ENCODE results near the gene SIX5. TPM values are rescaled to one million over a fixed set of nuclear protein-coding genes. Genes with fewer than 3 reads are reported as not detected.

The SIX5 gene
- total and polyA plus RNA-seq, 7 donors = 7.0 to 14.5 (median 9.2) TPM

- no peak for DNase-seq
- TF ChIP-seq CTCF (IDR thresholded peaks at IDR 0.05) = no peak
- Histone ChIP-seq H3K36me3 (ENCODE audit: insufficient read depth in 1 of 2, low read depth in 1 of 2) (peaks cover 0 to 13% of the 10 kb centered on the region in 2 donors), H3K27me3 (ENCODE audit: insufficient read depth in 3 of 3, low read length in 2 of 3) (peaks cover 0 to 2% (median 0%) of the 10 kb centered on the region in 3 donors), H3K9me3 (no peaks in the 10 kb centered on the region), H3K27ac (no peak overlapping the region), H3K4me3 (peak overlapping the region; percentile 49), H3K4me1 (no peaks in the 10 kb centered on the region)
- intact Hi-C loops (cut with DNase I) = no loop called here
- 12 to 15% (median 13%) methylated on average over 36 to 44 of the region's 44 CpGs for WGBS, 3 donors
- no peak for ATAC-seq
Observed at GRCh38 chr19:45815481-45816216, 46.6 kb upstream of the SIX5 start.

GRCh38 chr19:45814851-45815480 lies 45.9 kb upstream of the SIX5 start, which contains the start of gene RSPH6A:
RSPH6A (minus strand) TSS chr19:45815308; CDS start chr19:45815176, 132 bp downstream.
- no peak within 1 kb of the TSS for H3K27ac ChIP-seq
- no peak for ATAC-seq
- intact Hi-C loops (cut with DNase I) = no loop called here

GRCh38 chr19:45814166-45814780 lies 45.2 kb upstream of the SIX5 start:
- H3K27ac ChIP-seq = no peak overlapping the region
- peaks cover 0 to 2% (median 0%) of the 10 kb centered on the region in 3 donors for H3K27me3 ChIP-seq (ENCODE audit: insufficient read depth in 3 of 3, low read length in 2 of 3)
- H3K4me1 ChIP-seq = no peaks in the 10 kb centered on the region
- intact Hi-C loops (cut with DNase I) = no loop called here
- no peak for TF ChIP-seq CTCF (IDR thresholded peaks at IDR 0.05)
- H3K4me3 ChIP-seq = no peak overlapping the region
- H3K36me3 ChIP-seq (ENCODE audit: insufficient read depth in 1 of 2, low read depth in 1 of 2) = no peaks in the 10 kb centered on the region
- ATAC-seq (no peak), DNase-seq (no peak)
- H3K9me3 ChIP-seq = no peaks in the 10 kb centered on the region
- WGBS, 3 donors = 79 to 82% (median 80%) methylated on average over 12 of the region's 12 CpGs

More at GRCh38 chr19:45814851-45815480, 45.9 kb upstream of the SIX5 start, which contains the start of gene RSPH6A:
- no peak for TF ChIP-seq CTCF (IDR thresholded peaks at IDR 0.05)
- Histone ChIP-seq H3K9me3 (no peaks in the 10 kb centered on the region), H3K4me1 (no peaks in the 10 kb centered on the region), H3K4me3 (peak within 1 kb of the TSS; percentile 49), H3K36me3 (ENCODE audit: insufficient read depth in 1 of 2, low read depth in 1 of 2) (peaks cover 0 to 6% of the 10 kb centered on the region in 2 donors), H3K27me3 (ENCODE audit: insufficient read depth in 3 of 3, low read length in 2 of 3) (peaks cover 0 to 2% (median 0%) of the 10 kb centered on the region in 3 donors)
- no peak for DNase-seq
- 22 to 32% (median 29%) methylated on average over 29 to 40 of the region's 40 CpGs for WGBS, 3 donors

DNA sequence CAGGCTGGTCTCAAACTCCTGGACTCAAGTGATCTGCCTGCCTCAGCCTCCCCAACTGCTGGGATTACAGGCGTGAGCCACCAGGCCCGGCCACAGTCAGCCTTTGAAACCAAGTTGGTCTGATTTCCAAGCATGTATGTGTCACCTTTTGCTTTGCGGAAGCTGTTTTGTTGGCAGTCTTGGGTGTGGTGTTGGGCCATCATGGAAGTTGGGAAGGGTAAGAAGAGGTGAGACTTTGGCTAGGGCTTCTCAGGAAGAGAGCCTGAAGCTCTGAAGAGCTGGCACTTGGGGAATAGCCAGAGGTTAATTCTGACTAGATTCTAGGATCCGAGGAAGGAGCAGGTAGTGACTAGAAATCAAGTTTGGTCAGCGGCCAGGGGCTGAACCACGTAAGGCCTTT lies 43.2 kb upstream of the SIX5 start:
- no peaks in the 10 kb centered on the region for H3K4me1 ChIP-seq
- no peak overlapping the region for H3K4me3 ChIP-seq
- intact Hi-C loops (cut with DNase I) = no loop called here
- no peak overlapping the region for H3K27ac ChIP-seq
- no peak for TF ChIP-seq CTCF (IDR thresholded peaks at IDR 0.05)
- ATAC-seq (no peak), DNase-seq (no peak)
- no peaks in the 10 kb centered on the region for H3K36me3 ChIP-seq (ENCODE audit: insufficient read depth in 1 of 2, low read depth in 1 of 2)
- WGBS, 3 donors = 90 to 91% (median 91%) methylated on average over 6 of the region's 6 CpGs
- H3K9me3 ChIP-seq = no peaks in the 10 kb centered on the region
- H3K27me3 ChIP-seq (ENCODE audit: insufficient read depth in 3 of 3, low read length in 2 of 3) = peaks cover 0 to 2% (median 0%) of the 10 kb centered on the region in 3 donors
